HCT116 (cell line): Measurements from ENCODE around the gene KIAA1328.
A peak's percentile ranks its signal among the peaks of the same experiment; 100 is the strongest.

Source experiments
- ATF3 ChIP-seq: IDR thresholded peaks from 2 replicates; pipeline ENCODE4 v1.6.1; 2012
- CTCF ChIP-seq, 3 experiments: fragments of 200-600 bp in 1 of 3; sonication (generic) in 1 of 3; IDR thresholded peaks in 2 of 3; conservative IDR thresholded peaks in 1 of 3; 2 replicates each; pipeline ENCODE4 v1.5.1; 2012 to 2017; ENCODE audit warnings: low read depth in 2 of 3, low read length in 2 of 3, antibody characterized with exemption in 1 of 3, borderline replicate concordance in 1 of 3, control low read depth in 1 of 3, mild to moderate bottlenecking in 1 of 3, mixed read lengths in 1 of 3, mixed run types in 1 of 3, moderate library complexity in 1 of 3; ENCODE audit not compliant: insufficient read depth in 1 of 3
- ELF1 ChIP-seq: IDR thresholded peaks from 2 replicates; pipeline ENCODE4 v1.6.1; 2012; ENCODE audit warnings: low read depth, borderline replicate concordance
- EZH2 ChIP-seq: fragments of 200-600 bp; sonication (generic); IDR thresholded peaks from 2 replicates; pipeline ENCODE4 v1.6.1; 2017; ENCODE audit warnings: antibody characterized with exemption, mixed run types
- EZH2phosphoT487 ChIP-seq: fragments of 200-600 bp; IDR thresholded peaks from 2 replicates; pipeline ENCODE4 v1.6.1; 2018; ENCODE audit warnings: antibody characterized with exemption, borderline replicate concordance
- JUND ChIP-seq: IDR thresholded peaks from 2 replicates; pipeline ENCODE4 v1.6.1; 2012
- MAX ChIP-seq: IDR thresholded peaks from 2 replicates; pipeline ENCODE4 v1.6.1; 2012
- POLR2A ChIP-seq: IDR thresholded peaks from 2 replicates; pipeline ENCODE4 v1.7.0; 2011; ENCODE audit warnings: borderline replicate concordance; ENCODE audit not compliant: insufficient read depth, insufficient read length; ENCODE audit errors: extremely low read depth
- RAD21 ChIP-seq: IDR thresholded peaks from 2 replicates; pipeline ENCODE4 v1.6.1; 2012; ENCODE audit warnings: low read depth, mild to moderate bottlenecking
- TCF7L2 ChIP-seq: IDR thresholded peaks from 2 replicates; pipeline ENCODE4 v1.7.0; 2011; ENCODE audit warnings: borderline replicate concordance, inconsistent platforms; ENCODE audit not compliant: insufficient read depth, insufficient read length; ENCODE audit errors: extremely low read depth
- YY1 ChIP-seq: IDR thresholded peaks from 2 replicates; pipeline ENCODE4 v1.6.1; 2011; ENCODE audit warnings: low read length, low read depth, moderate library complexity, mild to moderate bottlenecking; ENCODE audit not compliant: insufficient replicate concordance; ENCODE audit errors: extremely low read depth
- ZNF274 ChIP-seq: fragments of 200-500 bp; sonication (Bioruptor generic); IDR thresholded peaks from 2 replicates; pipeline ENCODE4 v1.6.1; 2014; ENCODE audit warnings: mild to moderate bottlenecking, low read depth, low read length, inconsistent platforms

GRCh38 chr18:37266290-37266689, 437.4 kb downstream of the KIAA1328 start:
- no peak for TF ChIP-seq EZH2phosphoT487
- TF ChIP-seq CTCF (IDR thresholded peaks at IDR 0.05 in 2 of 3, conservative IDR thresholded peaks at IDR 0.05 in 1 of 3; ENCODE audit: borderline replicate concordance in 1 of 3, insufficient read depth in 1 of 3, low read depth in 2 of 3, low read length in 2 of 3), result peak in 2 of 3 experiments; percentile 43 to 45; a peak in 3 of 6 replicates
- TF ChIP-seq EZH2, result no peak
- no peak for TF ChIP-seq RAD21
- no peak for TF ChIP-seq ATF3
- no peak for TF ChIP-seq YY1
- TF ChIP-seq TCF7L2, result no peak
- no peak for TF ChIP-seq MAX
- TF ChIP-seq POLR2A, result no peak
- TF ChIP-seq ZNF274, result no peak
- TF ChIP-seq JUND, result no peak
- no peak for TF ChIP-seq ELF1
